ENCODE data around the gene SFTA2.

DNA sequence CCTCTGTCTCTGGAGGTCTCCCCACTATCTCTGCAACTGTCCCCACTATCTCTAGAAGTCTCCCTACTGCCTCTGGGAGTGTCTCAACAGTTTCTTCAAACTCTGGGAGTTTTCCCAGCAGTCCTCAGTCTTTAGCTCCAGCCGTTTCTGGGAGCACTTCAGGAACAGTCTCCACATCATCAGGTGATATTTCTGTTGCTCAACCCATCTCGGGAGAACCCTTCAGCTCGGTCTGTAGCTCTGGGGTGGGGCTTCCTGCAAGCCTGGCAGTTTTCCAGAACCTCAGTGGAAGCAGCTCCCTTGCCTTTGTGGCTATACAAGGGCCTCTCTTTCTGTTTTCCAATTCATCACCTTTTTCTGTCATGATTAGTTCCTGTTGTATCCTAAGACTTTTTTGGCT is 3.0 kb upstream of the SFTA2 start:
- TF ChIP-seq CTCF (IDR thresholded peaks at IDR 0.05) (no peak), POLR2A (IDR thresholded peaks at IDR 0.05) (no peak)
